ENCODE results near the gene LENEP. TPM values are rescaled to one million over a fixed set of nuclear protein-coding genes. Genes with fewer than 3 reads are reported as not detected.

The LENEP gene
- total and polyA plus RNA-seq, 2 of the 8 experiments (the other 6 are each of a cell fraction or from before 2014, with no cell fraction given), result 1.3 TPM; not detected in 1

DNA sequence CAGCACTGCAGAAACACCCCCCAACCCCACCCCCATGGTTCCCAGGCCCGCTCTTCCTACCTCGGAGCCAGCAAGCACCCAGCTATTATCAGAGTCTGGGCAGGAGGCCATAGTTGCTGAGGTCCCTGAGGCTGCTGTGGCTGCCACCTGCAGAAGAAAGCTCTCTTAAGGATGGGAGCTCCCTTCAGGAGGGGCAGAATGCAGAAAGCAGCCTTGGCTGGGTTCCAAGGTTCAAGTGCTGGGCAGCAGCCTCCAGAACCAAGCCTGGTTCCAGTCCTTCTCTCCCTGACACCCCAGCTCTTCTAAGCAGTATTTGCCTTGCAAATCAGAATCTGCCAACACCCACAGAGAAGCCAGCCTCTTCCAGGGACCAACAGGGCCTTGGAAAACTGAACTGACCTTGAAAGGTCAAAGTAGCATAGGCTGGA lies 39.8 kb upstream of the LENEP start:
- H3K9me3 ChIP-seq (ENCODE audit: insufficient read depth in 2 of 2, low read depth in 1 of 2, low read length in 1 of 2), result no peaks in the 10 kb centered on the region
- no peak overlapping the region for H2BK5ac ChIP-seq (ENCODE audit: low read depth, low read length)
- no peak overlapping the region for H4K91ac ChIP-seq (replicated peaks; ENCODE audit: insufficient read length, low read length)
- no peaks in the 10 kb centered on the region; a peak in 2 of 7 replicates for H3K27me3 ChIP-seq (replicated peaks in 1 of 4; ENCODE audit: control insufficient read depth in 3 of 4, extremely low read depth in 1 of 4, insufficient read depth in 3 of 4, low read length in 3 of 4)
- peaks cover 1 to 12% of the 10 kb centered on the region in 2 experiments for H4K20me1 ChIP-seq (replicated peaks in 1 of 2; ENCODE audit: control insufficient read depth in 1 of 2, insufficient read depth in 2 of 2, low read length in 2 of 2)
- ChIA-PET POLR2A (ENCODE audit: partially characterized antibody) (interaction anchor here (0.7 to 18.6 kb wide), 4 partner anchors 10 to 803 kb away, joined by 3 to 662 read pairs (median 8); partner anchors contain the start of genes CKS1B, FLAD1, LENEP and PMVK), CTCF (ENCODE audit: partially characterized antibody) (interaction anchor here (0.7 to 9.8 kb wide), 4 partner anchors 31 to 50 kb away, joined by 3 to 132 read pairs (median 4); partner anchors contain the start of gene LENEP)
- H3K4ac ChIP-seq (replicated peaks; ENCODE audit: insufficient read length, low read depth, low read length), result no peak overlapping the region
- no peak overlapping the region for H4K5ac ChIP-seq (ENCODE audit: insufficient read length, low read depth, low read length)
- no peak overlapping the region for H2BK12ac ChIP-seq (ENCODE audit: low read depth, low read length)
- H3K56ac ChIP-seq (replicated peaks; ENCODE audit: insufficient read length, low read depth, low read length), result no peak overlapping the region
- H2AFZ ChIP-seq (ENCODE audit: low read length), result no peak overlapping the region
- H4K8ac ChIP-seq (ENCODE audit: extremely low read depth, insufficient read depth, low read length), result no peak overlapping the region
- H3K79me1 ChIP-seq (ENCODE audit: low read depth, low read length), result 0 out of 2 replicates have a peak, but pooled peaks cover 6% of the 10 kb centered on the region
- no peak overlapping the region for H2AK5ac ChIP-seq (ENCODE audit: low read depth, low read length)
- no peak for DNase-seq (ENCODE audit: low read depth in 1 of 2, low spot score in 2 of 2)
- no peak overlapping the region for H2BK20ac ChIP-seq (ENCODE audit: low read length)
- no peak overlapping the region for H3K4me3 ChIP-seq (ENCODE audit: extremely low read depth in 1 of 4, insufficient read depth in 2 of 4, low read depth in 3 of 4, low read length in 4 of 4)
- H3K9ac ChIP-seq (replicated peaks in 1 of 4; ENCODE audit: extremely low read depth in 1 of 4, low read depth in 3 of 4, low read length in 3 of 4), result no peak overlapping the region
- H3K14ac ChIP-seq (ENCODE audit: insufficient read length), result no peak overlapping the region
- no peak for FAIRE-seq
- H3K23me2 ChIP-seq (ENCODE audit: low read depth, low read length), result peaks cover 5% of the 10 kb centered on the region
- no peak overlapping the region for H2BK15ac ChIP-seq (ENCODE audit: low read length)
- H3K18ac ChIP-seq (ENCODE audit: extremely low read depth, low read length), result no peak overlapping the region
- H3K4me2 ChIP-seq (ENCODE audit: insufficient read depth in 1 of 2, low read depth in 2 of 2, low read length in 2 of 2), result no peak overlapping the region
- peaks cover 2 to 4% (median 3%) of the 10 kb centered on the region in 4 experiments; a peak in 4 of 8 replicates for H3K36me3 ChIP-seq (ENCODE audit: control insufficient read depth in 2 of 4, insufficient read depth in 4 of 4, low read length in 3 of 4)
- peaks cover 0 to 3% of the 10 kb centered on the region in 2 experiments; a peak in 2 of 4 replicates for H3K79me2 ChIP-seq (ENCODE audit: control insufficient read depth in 1 of 2, insufficient read depth in 2 of 2, low read length in 2 of 2)
- no peak overlapping the region for H3K27ac ChIP-seq (ENCODE audit: low read depth, low read length)
- peaks cover 0 to 28% (median 8%) of the 10 kb centered on the region in 4 experiments; a peak in 6 of 7 replicates for H3K4me1 ChIP-seq (replicated peaks in 1 of 4; ENCODE audit: control insufficient read depth in 3 of 4, insufficient read depth in 4 of 4, low read length in 3 of 4)
- H3K23ac ChIP-seq (ENCODE audit: insufficient read length), result no peak overlapping the region
- no peak overlapping the region for H2BK120ac ChIP-seq (replicated peaks; ENCODE audit: low read depth, low read length)
- 100% methylated on average over 2 of the region's 2 CpGs; no CpG with 5 or more reads in 1 of the 2 experiments for WGBS, 2 experiments (ENCODE audit: extremely low coverage in 1 of 2, insufficient coverage in 1 of 2, insufficient read length in 1 of 2, insufficient replicate concordance in 2 of 2, low coverage in 1 of 2, low lambda C conversion rate in 2 of 2, missing lambda C conversion rate in 1 of 2)
- TF ChIP-seq, protein P1, sequence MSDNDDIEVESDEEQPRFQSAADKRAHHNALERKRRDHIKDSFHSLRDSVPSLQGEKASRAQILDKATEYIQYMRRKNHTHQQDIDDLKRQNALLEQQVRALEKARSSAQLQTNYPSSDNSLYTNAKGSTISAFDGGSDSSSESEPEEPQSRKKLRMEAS (IDR thresholded peaks at IDR 0.05), result no peak
